GM18520 (cell line): ENCODE measurements around the gene RICTOR.

Source experiments
- ATAC-seq: cut with Tn5 transposase; IDR thresholded peaks from one replicate; pipeline ENCODE4 v1.9.1; 2021; ENCODE audit not compliant: unreplicated experiment

The RICTOR gene

GRCh38 chr5:38944282-38944681 lies 129.9 kb downstream of the RICTOR start:
- no peak for ATAC-seq

GRCh38 chr5:38941912-38942311 lies 132.3 kb downstream of the RICTOR start:
- no peak for ATAC-seq

- ATAC-seq = no peak
Measured at GRCh38 chr5:38940230-38940858, 133.9 kb downstream of the RICTOR start.

GRCh38 chr5:38938973-38939372 lies 135.2 kb downstream of the RICTOR start:
- ATAC-seq = no peak

GRCh38 chr5:38938424-38938823 lies 135.8 kb downstream of the RICTOR start:
- ATAC-seq = no peak

- no peak for ATAC-seq
Measured at GRCh38 chr5:38936269-38936668, 137.9 kb downstream of the RICTOR start.

GRCh38 chr5:38935437-38935836 lies 138.8 kb downstream of the RICTOR start:
- ATAC-seq = no peak

- ATAC-seq = no peak
Measured at GRCh38 chr5:38932854-38933408, 141.3 kb downstream of the RICTOR start.

GRCh38 chr5:38931731-38932130 lies 142.5 kb downstream of the RICTOR start:
- no peak for ATAC-seq

- no peak for ATAC-seq
Measured at GRCh38 chr5:38929838-38930237, 144.4 kb downstream of the RICTOR start.

- no peak for ATAC-seq
Measured at GRCh38 chr5:38927470-38927869, 146.7 kb downstream of the RICTOR start.

- no peak for ATAC-seq
Measured at GRCh38 chr5:38926121-38926520, 148.1 kb downstream of the RICTOR start.

- no peak for ATAC-seq
Measured at GRCh38 chr5:38925154-38925925, 148.9 kb downstream of the RICTOR start.

- no peak for ATAC-seq
Measured at GRCh38 chr5:38923661-38924451, 150.3 kb downstream of the RICTOR start.

- no peak for ATAC-seq
Measured at GRCh38 chr5:38922199-38922598, 152.0 kb downstream of the RICTOR start.

GRCh38 chr5:38921174-38921573 lies 153.0 kb downstream of the RICTOR start:
- ATAC-seq = no peak

GRCh38 chr5:38916802-38917201 lies 157.4 kb downstream of the RICTOR start:
- no peak for ATAC-seq

GRCh38 chr5:38913714-38914113 lies 160.5 kb downstream of the RICTOR start:
- no peak for ATAC-seq

GRCh38 chr5:38911933-38912332 lies 162.3 kb downstream of the RICTOR start:
- no peak for ATAC-seq

- no peak for ATAC-seq
Measured at GRCh38 chr5:38906503-38906902, 167.7 kb downstream of the RICTOR start.

- no peak for ATAC-seq
Measured at GRCh38 chr5:38905516-38905915, 168.7 kb downstream of the RICTOR start.

GRCh38 chr5:38899936-38900335 lies 174.3 kb downstream of the RICTOR start:
- no peak for ATAC-seq
